Fibroblast of lung (primary cell): ENCODE results near the gene CENPVL2.
"Not testable (repeated sequence)": the region's sequence is repeated elsewhere in the genome, so short reads cannot be mapped to it uniquely, and the experiment has no call there.

ENCODE experiments used
- CTCF ChIP-seq, 2 donors: IDR thresholded peaks in 1 of 2; conservative IDR thresholded peaks in 1 of 2; 1 replicate in 1 of 2; 2 replicates in 1 of 2; pipeline ENCODE4 v1.5.1; 2011 to 2012; ENCODE audit warnings: low read length in 2 of 2, control low read depth in 1 of 2, inconsistent platforms in 1 of 2, low read depth in 1 of 2, mild to moderate bottlenecking in 1 of 2
- EZH2 ChIP-seq: IDR thresholded peaks from 2 replicates; pipeline ENCODE4 v1.5.1; 2012; ENCODE audit warnings: low read length, control low read depth, mild to moderate bottlenecking; ENCODE audit errors: missing control alignments

- not testable (repeated sequence) for TF ChIP-seq CTCF (conservative IDR thresholded peaks at IDR 0.05 in 1 of 2, IDR thresholded peaks at IDR 0.05 in 1 of 2; ENCODE audit: low read depth in 1 of 2, low read length in 2 of 2); EZH2
Observed at GRCh38 chrX:51712943-51713647, 30.5 kb upstream of the CENPVL2 start.
